GM12892 (cell line): ENCODE data around the gene F13A1.

Experiments used
- POLR2AphosphoS5 ChIP-seq: IDR thresholded peaks from 2 replicates; pipeline ENCODE4 v1.6.1; 2011; ENCODE audit warnings: low read depth, low read length, control low read depth
- TAF1 ChIP-seq: IDR thresholded peaks from 2 replicates; pipeline ENCODE4 v1.6.1; 2011; ENCODE audit warnings: low read depth, mild to moderate bottlenecking, control low read depth, low read length, borderline replicate concordance

DNA sequence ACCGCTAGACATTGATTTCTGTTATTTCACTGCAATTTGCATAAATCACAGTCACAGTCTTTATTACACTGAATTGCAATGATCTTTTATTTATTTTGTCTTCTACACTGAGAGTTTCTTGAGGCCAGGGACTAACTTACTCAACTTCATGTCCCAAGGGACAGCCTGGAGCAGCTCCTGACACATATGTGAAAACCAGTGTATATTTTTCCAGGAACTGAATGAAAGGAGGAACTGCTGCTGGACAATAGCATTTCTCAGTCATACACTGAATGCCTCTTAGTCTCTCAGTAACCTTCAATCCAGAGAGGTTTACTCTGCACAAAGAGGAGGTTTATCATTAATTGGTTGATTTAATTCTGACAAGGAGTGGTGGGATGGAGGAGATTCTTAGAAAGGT is 5.9 kb downstream of the F13A1 start:
- no peak for TF ChIP-seq POLR2AphosphoS5
- no peak for TF ChIP-seq TAF1
